NCI-H2227 treated with DMSO at 0.1 percent for 48 hours (cell line): ENCODE results near the gene BNC2.
A peak's percentile ranks its signal among the peaks of the same experiment; 100 is the strongest.
"Not testable (repeated sequence)": the region's sequence is repeated elsewhere in the genome, so short reads cannot be mapped to it uniquely, and the experiment has no call there.

ENCODE experiments used
- DNase-seq: peaks from one replicate; lab custom pipeline; 2025; lab: John Stamatoyannopoulos, UW

Gene BNC2, protein sequence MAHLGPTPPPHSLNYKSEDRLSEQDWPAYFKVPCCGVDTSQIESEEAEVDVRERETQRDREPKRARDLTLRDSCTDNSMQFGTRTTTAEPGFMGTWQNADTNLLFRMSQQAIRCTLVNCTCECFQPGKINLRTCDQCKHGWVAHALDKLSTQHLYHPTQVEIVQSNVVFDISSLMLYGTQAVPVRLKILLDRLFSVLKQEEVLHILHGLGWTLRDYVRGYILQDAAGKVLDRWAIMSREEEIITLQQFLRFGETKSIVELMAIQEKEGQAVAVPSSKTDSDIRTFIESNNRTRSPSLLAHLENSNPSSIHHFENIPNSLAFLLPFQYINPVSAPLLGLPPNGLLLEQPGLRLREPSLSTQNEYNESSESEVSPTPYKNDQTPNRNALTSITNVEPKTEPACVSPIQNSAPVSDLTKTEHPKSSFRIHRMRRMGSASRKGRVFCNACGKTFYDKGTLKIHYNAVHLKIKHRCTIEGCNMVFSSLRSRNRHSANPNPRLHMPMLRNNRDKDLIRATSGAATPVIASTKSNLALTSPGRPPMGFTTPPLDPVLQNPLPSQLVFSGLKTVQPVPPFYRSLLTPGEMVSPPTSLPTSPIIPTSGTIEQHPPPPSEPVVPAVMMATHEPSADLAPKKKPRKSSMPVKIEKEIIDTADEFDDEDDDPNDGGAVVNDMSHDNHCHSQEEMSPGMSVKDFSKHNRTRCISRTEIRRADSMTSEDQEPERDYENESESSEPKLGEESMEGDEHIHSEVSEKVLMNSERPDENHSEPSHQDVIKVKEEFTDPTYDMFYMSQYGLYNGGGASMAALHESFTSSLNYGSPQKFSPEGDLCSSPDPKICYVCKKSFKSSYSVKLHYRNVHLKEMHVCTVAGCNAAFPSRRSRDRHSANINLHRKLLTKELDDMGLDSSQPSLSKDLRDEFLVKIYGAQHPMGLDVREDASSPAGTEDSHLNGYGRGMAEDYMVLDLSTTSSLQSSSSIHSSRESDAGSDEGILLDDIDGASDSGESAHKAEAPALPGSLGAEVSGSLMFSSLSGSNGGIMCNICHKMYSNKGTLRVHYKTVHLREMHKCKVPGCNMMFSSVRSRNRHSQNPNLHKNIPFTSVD

GRCh38 chr9:16870596-16871335 is at the start of gene BNC2:
BNC2 (minus strand) TSS chr9:16870670; CDS start chr9:16870648, 22 bp downstream.
- DNase-seq = peak; percentile 24

GRCh38 chr9:16918920-16919319 is 48.5 kb upstream of the BNC2 start:
- DNase-seq = no peak

DNA sequence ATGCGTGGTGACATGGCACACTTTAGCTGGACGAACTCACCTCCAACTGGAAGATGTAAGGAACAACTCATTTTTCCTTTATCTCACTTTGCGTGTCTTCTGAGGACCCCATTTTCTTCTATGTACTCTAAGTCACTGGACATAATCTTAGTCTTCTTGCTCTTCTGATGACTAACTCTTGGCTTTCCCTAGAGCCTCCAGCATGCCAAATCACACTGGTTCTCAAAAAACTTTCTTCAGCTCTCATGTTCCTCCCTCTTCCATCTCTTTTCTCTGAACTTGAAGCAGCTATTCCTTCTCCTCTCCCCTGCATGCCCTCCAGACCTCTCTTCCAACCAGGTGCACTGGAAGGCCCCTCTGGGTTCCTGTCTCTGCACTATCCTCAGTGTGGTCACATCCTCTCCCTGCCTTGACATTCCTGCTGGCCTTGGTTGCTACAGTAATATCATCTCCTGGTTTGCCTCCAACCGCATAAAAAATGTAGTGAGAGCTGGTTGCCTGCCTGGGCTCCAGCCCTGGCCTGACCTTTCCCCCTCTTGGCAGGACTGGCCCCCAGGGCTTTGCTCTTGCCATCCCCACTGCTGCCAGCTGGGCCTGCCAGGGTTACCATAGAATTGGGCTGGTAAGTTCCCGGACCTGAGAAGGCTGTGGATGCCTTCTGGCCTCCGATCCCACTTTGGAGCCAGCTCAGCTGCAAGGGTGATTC is 44.8 kb upstream of the BNC2 start:
- DNase-seq = no peak

GRCh38 chr9:16912197-16912596 is 41.7 kb upstream of the BNC2 start:
- no peak for DNase-seq

- DNase-seq = not testable (repeated sequence)
Measured at GRCh38 chr9:16908206-16908605, 37.7 kb upstream of the BNC2 start.

- DNase-seq = no peak
Measured at GRCh38 chr9:16904655-16905054, 34.2 kb upstream of the BNC2 start.

GRCh38 chr9:16901590-16901989 is 31.1 kb upstream of the BNC2 start:
- no peak for DNase-seq

GRCh38 chr9:16899606-16900005 is 29.1 kb upstream of the BNC2 start:
- DNase-seq = no peak

GRCh38 chr9:16898464-16898863 is 28.0 kb upstream of the BNC2 start:
- no peak for DNase-seq

- no peak for DNase-seq
Measured at GRCh38 chr9:16888594-16888993, 18.1 kb upstream of the BNC2 start.

- DNase-seq = no peak
Measured at GRCh38 chr9:16885931-16886330, 15.5 kb upstream of the BNC2 start.

- peak; percentile 28 for DNase-seq
Measured at GRCh38 chr9:16884952-16885513, 14.6 kb upstream of the BNC2 start.

GRCh38 chr9:16884373-16884772 is 13.9 kb upstream of the BNC2 start:
- no peak for DNase-seq

- DNase-seq = no peak
Measured at GRCh38 chr9:16883586-16883985, 13.1 kb upstream of the BNC2 start.

DNA sequence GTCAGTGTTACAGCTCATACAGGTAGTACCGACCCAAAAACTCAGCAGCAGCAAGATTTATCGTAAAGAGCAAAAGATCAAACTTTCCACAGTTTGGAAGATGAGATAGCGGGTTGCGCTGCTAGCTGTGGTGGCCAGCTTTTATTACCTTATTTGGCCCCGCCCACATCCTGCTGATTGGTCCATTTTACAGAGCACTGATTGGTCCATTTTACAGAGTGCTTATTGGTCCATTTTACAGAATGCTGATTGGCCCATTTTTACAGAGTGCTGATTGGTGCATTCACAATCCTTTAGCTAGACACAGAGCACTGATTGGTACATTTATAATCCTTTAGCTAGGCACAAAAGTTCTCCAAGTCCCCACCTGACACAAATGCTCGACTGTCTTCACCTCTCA is 12.0 kb upstream of the BNC2 start:
- not testable (repeated sequence) for DNase-seq

DNA sequence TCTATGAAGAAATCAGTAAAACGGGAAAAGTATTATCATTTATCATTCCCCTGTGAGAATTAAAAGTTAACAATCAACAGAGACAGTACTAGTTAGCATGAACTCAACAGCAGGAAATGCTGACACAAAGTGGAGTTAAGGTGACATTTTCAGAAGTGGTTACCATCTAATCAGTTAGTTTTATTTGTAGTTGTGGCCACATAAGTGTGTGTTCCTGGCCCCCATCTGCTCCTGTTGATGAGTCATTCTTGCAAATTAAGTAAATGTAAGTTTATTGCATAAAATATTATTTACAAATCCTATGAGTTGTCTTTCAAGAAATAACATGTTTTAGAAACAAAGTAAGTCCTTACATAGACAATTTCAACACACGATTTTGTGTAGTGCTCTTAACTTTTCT is 8.9 kb upstream of the BNC2 start:
- DNase-seq = no peak

DNA sequence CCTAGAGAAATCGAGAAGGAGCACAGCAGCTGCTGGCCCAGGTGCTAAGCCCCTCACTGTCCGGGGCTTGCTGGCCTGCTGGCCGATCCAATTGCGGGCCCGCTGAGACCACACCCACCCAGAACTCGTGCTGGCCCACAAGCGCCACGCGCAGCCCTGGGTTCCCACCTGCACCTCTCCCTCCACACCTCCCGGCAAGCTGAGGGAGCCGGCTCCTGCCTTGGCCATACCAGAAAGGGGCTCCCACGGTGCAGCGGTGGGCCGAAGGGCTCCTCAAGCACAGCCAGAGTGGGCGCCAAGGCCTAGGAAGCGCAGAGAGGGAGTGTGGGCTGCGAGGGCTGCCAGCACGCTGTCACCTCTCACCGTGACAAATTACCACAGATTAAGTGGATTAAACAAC is 6.8 kb upstream of the BNC2 start:
- no peak for DNase-seq

DNA sequence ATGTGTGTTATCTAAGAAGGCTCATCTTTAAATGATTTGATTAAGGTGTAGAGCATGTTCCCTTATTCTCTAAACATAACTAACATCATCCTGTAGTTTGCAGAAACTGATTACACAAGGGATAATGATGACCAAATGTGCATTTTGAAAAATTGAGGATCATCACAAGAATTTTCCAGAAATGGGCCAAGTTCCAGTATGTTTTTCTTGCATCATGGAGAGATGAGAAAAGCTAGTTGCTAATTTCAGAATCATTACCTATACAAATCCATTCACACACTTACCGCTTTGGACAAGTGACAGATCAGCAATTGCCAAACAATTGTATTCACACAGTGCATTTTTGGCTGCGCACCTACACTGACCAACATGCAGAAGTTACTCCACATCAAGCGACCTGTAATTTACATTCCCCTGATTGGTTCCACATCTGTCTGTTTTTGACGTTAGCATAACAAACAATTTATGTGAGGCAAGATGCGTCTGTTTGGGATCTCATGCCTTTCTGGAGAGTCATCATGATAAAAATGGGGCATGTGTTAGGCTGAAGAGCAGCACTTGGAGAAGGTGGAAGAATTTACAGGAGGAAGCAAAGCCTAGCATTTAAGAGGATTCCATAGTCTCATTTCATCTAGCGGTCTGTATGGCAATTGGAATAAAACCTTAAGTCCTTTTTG is 2.8 kb upstream of the BNC2 start:
- no peak for DNase-seq

DNA sequence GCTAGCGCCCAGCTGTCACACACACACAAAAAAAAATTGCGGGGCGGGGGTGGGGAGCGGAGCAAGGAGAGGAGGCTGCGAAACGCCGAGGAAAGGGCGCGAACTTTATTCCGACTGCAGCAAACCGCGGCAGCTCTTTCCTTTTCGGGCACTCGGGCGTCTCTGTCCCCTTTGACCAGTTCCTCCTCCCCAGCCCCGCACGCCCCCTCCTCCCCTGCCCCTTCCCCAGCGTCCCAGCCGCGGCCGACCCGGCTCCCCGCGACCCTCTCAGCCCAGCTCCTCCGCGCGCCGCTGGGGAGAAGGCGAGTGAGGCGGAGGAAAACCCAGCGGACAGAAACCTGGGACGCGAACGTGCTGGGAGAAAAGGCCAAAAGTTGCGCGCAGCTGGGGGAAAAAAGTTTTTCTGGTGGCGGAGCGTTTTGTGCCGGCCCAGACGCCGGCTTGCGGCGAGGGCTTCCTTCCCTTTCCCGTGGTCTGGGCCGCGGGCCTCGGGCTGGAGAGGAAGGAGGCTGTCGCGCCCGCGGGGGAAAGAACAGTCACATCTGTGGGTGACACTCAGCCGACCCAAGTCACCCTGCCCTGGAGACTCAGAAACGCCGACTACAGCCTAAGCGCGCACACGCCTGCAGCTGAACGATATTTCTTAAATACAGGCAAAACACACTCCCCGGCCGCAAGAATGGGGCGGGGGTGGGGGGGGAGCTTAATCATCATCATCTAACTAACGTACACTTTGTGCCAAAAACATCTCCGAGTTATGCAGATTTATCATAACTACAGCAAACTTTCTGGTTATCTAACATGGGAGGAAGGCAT is 1.1 kb upstream of the BNC2 start:
- no peak for DNase-seq
